AG09319 (cell line): ENCODE measurements around the gene AUTS2.

ENCODE experiments used
- DNase-seq: peaks from one replicate; pipeline ENCODE4 v3.0.0-alpha.2; 2010; ENCODE audit warnings: low read depth; ENCODE audit errors: extremely low read depth
- CTCF ChIP-seq: IDR thresholded peaks from 2 replicates; pipeline ENCODE4 v1.5.1; 2011; ENCODE audit warnings: low read depth, mild to moderate bottlenecking, inconsistent platforms, low read length, moderate library complexity

AUTS2 gene

GRCh38 chr7:70638158-70639107 lies 1040.2 kb downstream of the AUTS2 start:
- no peak for DNase-seq
- TF ChIP-seq CTCF: no peak

GRCh38 chr7:70640266-70640833 lies 1042.1 kb downstream of the AUTS2 start:
- TF ChIP-seq CTCF: no peak
- no peak for DNase-seq

- TF ChIP-seq CTCF: no peak
- no peak for DNase-seq
Observed at GRCh38 chr7:70641882-70642281, 1043.6 kb downstream of the AUTS2 start.

- no peak for TF ChIP-seq CTCF
- no peak for DNase-seq
Observed at GRCh38 chr7:70645279-70645678, 1047.0 kb downstream of the AUTS2 start.

- no peak for TF ChIP-seq CTCF
- no peak for DNase-seq
Observed at GRCh38 chr7:70645876-70646351, 1047.6 kb downstream of the AUTS2 start.

- no peak for DNase-seq
- TF ChIP-seq CTCF: no peak
Observed at GRCh38 chr7:70646536-70647248, 1048.4 kb downstream of the AUTS2 start.
